A549 (cell line): ENCODE data around the gene OSBPL2. TPM values are rescaled to one million over a fixed set of nuclear protein-coding genes. Genes with fewer than 3 reads are reported as not detected.

Experiments
- ATAC-seq, 2 experiments: fragments of 200-7000 bp in 1 of 2; fragments of >200 bp in 1 of 2; cut with Nextera tagmentation in 1 of 2; cut with Tn5 transposase in 1 of 2; 3 replicates each; pipeline versions ENCODE4 v1.8.0 to v1.9.1; 2018 to 2020; ENCODE audit warnings: mild to moderate bottlenecking in 1 of 2, moderate library complexity in 1 of 2
- CTCF ChIA-PET: fragments of 300-600 bp; sonication (Branson Sonifier 250); formaldehyde crosslinking; extraction: SDS; loops from one replicate; lab custom pipeline; 2021; ENCODE audit warnings: antibody characterized with exemption, inconsistent platforms; lab: Yijun Ruan, JAX
- POLR2A ChIA-PET: fragments of 350-600 bp; formaldehyde crosslinking; extraction: SDS; loops from one replicate; lab custom pipeline; 2021; ENCODE audit warnings: antibody characterized with exemption, inconsistent platforms; lab: Yijun Ruan, JAX
- DNase-seq, 2 experiments: peaks; one replicate each; pipeline versions ENCODE4 v3.0.0 to v3.0.0-alpha.2; 2011 to 2016; ENCODE audit warnings: low read depth in 1 of 2, low spot score in 1 of 2
- FAIRE-seq: peaks from 2 replicates; lab custom pipeline; 2011; peaks lifted over from hg19 to GRCh38; lab: Jason Lieb, UNC
- H3K27ac ChIP-seq, 2 experiments: fragments of >200 bp; sonication (Bioruptor Twin); formaldehyde crosslinking; 3 replicates each; pipeline ENCODE4 v1.5.1; 2016 to 2017
- H3K4me1 ChIP-seq: fragments of >200 bp; sonication (Bioruptor Twin); formaldehyde crosslinking; 3 replicates; pipeline ENCODE4 v1.6.1; 2016
- H3K4me2 ChIP-seq: fragments of >200 bp; sonication (Bioruptor Twin); formaldehyde crosslinking; 3 replicates; pipeline ENCODE4 v1.6.1; 2016
- H3K4me3 ChIP-seq: fragments of >200 bp; sonication (Bioruptor Twin); formaldehyde crosslinking; 3 replicates; pipeline ENCODE4 v1.5.1; 2016
- H3K9me3 ChIP-seq: fragments of >200 bp; sonication (Bioruptor Twin); formaldehyde crosslinking; 3 replicates; pipeline ENCODE4 v1.6.1; 2016
- BCL3 ChIP-seq: fragments of >200 bp; sonication (Bioruptor Twin); formaldehyde crosslinking; IDR thresholded peaks from 3 replicates; pipeline ENCODE4 v1.6.1; 2016
- BHLHE40 ChIP-seq: IDR thresholded peaks from 2 replicates; pipeline ENCODE4 v1.6.1; 2012; ENCODE audit warnings: low read depth, low read length, inconsistent platforms
- CHD2 ChIP-seq: fragments of 150-350 bp; IDR thresholded peaks from 2 replicates; pipeline ENCODE4 v1.6.1; 2014; ENCODE audit warnings: low read length; ENCODE audit not compliant: partially characterized antibody
- CHD4 ChIP-seq: fragments of 200-600 bp; sonication (generic); IDR thresholded peaks from 2 replicates; pipeline ENCODE4 v1.6.1; 2016; ENCODE audit warnings: antibody characterized with exemption, mild to moderate bottlenecking, borderline replicate concordance
- EHF ChIP-seq: fragments of 250-450 bp; sonication (Bioruptor Pico); IDR thresholded peaks from 2 replicates; pipeline ENCODE4 v1.5.0; 2020; ENCODE audit warnings: mild to moderate bottlenecking
- EP300 ChIP-seq, 2 experiments: fragments of >200 bp; sonication (Bioruptor Twin); formaldehyde crosslinking; IDR thresholded peaks; 2 replicates in 1 of 2; 3 replicates in 1 of 2; pipeline ENCODE4 v1.6.1; 2016 to 2017
- ESRRA ChIP-seq: fragments of 150-350 bp; IDR thresholded peaks from 2 replicates; pipeline ENCODE4 v1.6.1; 2014; ENCODE audit warnings: mild to moderate bottlenecking, low read length, borderline replicate concordance
- HDAC2 ChIP-seq: fragments of 200-600 bp; sonication (generic); IDR thresholded peaks from 2 replicates; pipeline ENCODE4 v1.6.1; 2016
- HEYL ChIP-seq: fragments of 250-450 bp; sonication (Bioruptor Pico); IDR thresholded peaks from 2 replicates; pipeline ENCODE4 v1.8.0; 2021; ENCODE audit warnings: mild to moderate bottlenecking, moderate library complexity
- HMGXB4 ChIP-seq: fragments of 250-450 bp; sonication (Bioruptor Pico); IDR thresholded peaks from 2 replicates; pipeline ENCODE4 v1.5.0; 2021; ENCODE audit warnings: mild to moderate bottlenecking, moderate library complexity, borderline replicate concordance
- HOXB13 ChIP-seq: fragments of 250-450 bp; sonication (Bioruptor Pico); IDR thresholded peaks from 2 replicates; pipeline ENCODE4 v1.5.0; 2020; ENCODE audit warnings: low read depth, mild to moderate bottlenecking, moderate library complexity
- JUN ChIP-seq, 2 experiments: fragments of >200 bp; sonication (Bioruptor Twin); formaldehyde crosslinking; IDR thresholded peaks; 2 replicates in 1 of 2; 3 replicates in 1 of 2; pipeline ENCODE4 v1.6.1; 2016 to 2017
- JUNB ChIP-seq: fragments of >200 bp; sonication (Bioruptor Twin); formaldehyde crosslinking; IDR thresholded peaks from 2 replicates; pipeline ENCODE4 v1.6.1; 2016
- KDM1A ChIP-seq: fragments of 200-600 bp; sonication (generic); IDR thresholded peaks from 2 replicates; pipeline ENCODE4 v1.6.1; 2016; ENCODE audit warnings: low read depth, mild to moderate bottlenecking
- KDM5A ChIP-seq: fragments of 200-600 bp; sonication (generic); IDR thresholded peaks from 2 replicates; pipeline ENCODE4 v1.6.1; 2016; ENCODE audit warnings: antibody characterized with exemption, mild to moderate bottlenecking
- MAFK ChIP-seq: fragments of 450-650 bp; IDR thresholded peaks from 2 replicates; pipeline ENCODE4 v1.6.1; 2014; ENCODE audit not compliant: partially characterized antibody
- MAX ChIP-seq: IDR thresholded peaks from 2 replicates; pipeline ENCODE4 v1.6.1; 2012
- MAZ ChIP-seq: fragments of 150-350 bp; IDR thresholded peaks from 2 replicates; pipeline ENCODE4 v1.6.1; 2014; ENCODE audit warnings: antibody characterized with exemption, low read depth, low read length, borderline replicate concordance
- MYC ChIP-seq: IDR thresholded peaks from 2 replicates; pipeline ENCODE4 v1.6.1; 2012; ENCODE audit warnings: mild to moderate bottlenecking, inconsistent platforms, low read length, improper control_type of control experiment, borderline replicate concordance
- NFE2L2 ChIP-seq: fragments of 150-350 bp; conservative IDR thresholded peaks from 2 replicates; pipeline ENCODE4 v1.6.1; 2014; ENCODE audit warnings: low read length
- NPAS2 ChIP-seq: fragments of 250-450 bp; sonication (Bioruptor Pico); IDR thresholded peaks from 2 replicates; pipeline ENCODE4 v1.8.0; 2022; ENCODE audit warnings: mild to moderate bottlenecking, moderate library complexity, borderline replicate concordance
- PHF8 ChIP-seq: fragments of 200-600 bp; sonication (generic); IDR thresholded peaks from 2 replicates; pipeline ENCODE4 v1.6.1; 2016; ENCODE audit warnings: low read depth, mild to moderate bottlenecking, antibody characterized with exemption, moderate library complexity, borderline replicate concordance
- POLR2A ChIP-seq: IDR thresholded peaks from 2 replicates; pipeline ENCODE4 v1.6.1; 2012; ENCODE audit warnings: mild to moderate bottlenecking, low read length
- RARB ChIP-seq: fragments of 250-450 bp; sonication (Bioruptor Pico); IDR thresholded peaks from 2 replicates; pipeline ENCODE4 v1.8.0; 2021; ENCODE audit warnings: mild to moderate bottlenecking, moderate library complexity
- REST ChIP-seq: fragments of 200-600 bp; sonication (generic); IDR thresholded peaks from 2 replicates; pipeline ENCODE4 v1.6.1; 2016; ENCODE audit warnings: antibody characterized with exemption, mild to moderate bottlenecking, moderate library complexity
- RNF2 ChIP-seq: fragments of 200-600 bp; sonication (generic); IDR thresholded peaks from 2 replicates; pipeline ENCODE4 v1.6.1; 2016; ENCODE audit warnings: low read depth, mild to moderate bottlenecking, antibody characterized with exemption, moderate library complexity, borderline replicate concordance
- SMC3 ChIP-seq: fragments of >200 bp; sonication (Bioruptor Twin); formaldehyde crosslinking; IDR thresholded peaks from 3 replicates; pipeline ENCODE4 v1.6.1; 2018; ENCODE audit warnings: inconsistent platforms
- SREBF2 ChIP-seq: fragments of 450-650 bp; IDR thresholded peaks from 2 replicates; pipeline ENCODE4 v1.6.1; 2014; ENCODE audit warnings: mild to moderate bottlenecking, moderate library complexity
- TFCP2L1 ChIP-seq: fragments of 250-450 bp; sonication (Bioruptor Pico); IDR thresholded peaks from 2 replicates; pipeline ENCODE4 v1.5.0; 2021; ENCODE audit warnings: mild to moderate bottlenecking
- ZNF302 ChIP-seq: fragments of 250-450 bp; sonication (Bioruptor Pico); IDR thresholded peaks from 2 replicates; pipeline ENCODE4 v1.9.0; 2021; ENCODE audit warnings: inconsistent platforms, mild to moderate bottlenecking, moderate library complexity
- ZSCAN20 ChIP-seq: fragments of 250-450 bp; sonication (Bioruptor Pico); IDR thresholded peaks from 2 replicates; pipeline ENCODE4 v1.8.0; 2022; ENCODE audit warnings: mild to moderate bottlenecking, moderate library complexity
- WGBS: methylation state at CpG from one replicate; pipeline ENCODE4 v1.1.6; 2017; ENCODE audit errors: missing lambda C conversion rate; 5-methylcytosine and 5-hydroxymethylcytosine counted together
- polyA plus RNA-seq, 4 experiments: library from polyadenylated mRNA; depleted of rRNA in 3 of 4; stranded (reverse); fragments of >200 nt; fragmentation: RNase III in 1 of 4; extraction: RNeasy Plus Mini Kit Qiagen cat#74134 plus additional on column Dnase treatment in 1 of 4; gene quantifications; 2 replicates in 3 of 4; 3 replicates in 1 of 4; pipeline ENCODE4 v1.2.3, GENCODE V29; 2011 to 2017
- TF ChIP-seq, protein P1 (sequence below): fragments of 250-450 bp; sonication (Bioruptor Pico); IDR thresholded peaks from 2 replicates; pipeline ENCODE4 v1.5.0; 2020; ENCODE audit warnings: low read depth, mild to moderate bottlenecking, moderate library complexity
- TF ChIP-seq, protein P2 (sequence below): fragments of 150-350 bp; IDR thresholded peaks from 2 replicates; pipeline ENCODE4 v1.6.1; 2014; ENCODE audit warnings: low read depth, mild to moderate bottlenecking, low read length

Gene OSBPL2
- polyA plus RNA-seq, 2 of the 4 experiments (the other 2 are of a cell fraction), result 14.6 to 14.8 TPM

DNA sequence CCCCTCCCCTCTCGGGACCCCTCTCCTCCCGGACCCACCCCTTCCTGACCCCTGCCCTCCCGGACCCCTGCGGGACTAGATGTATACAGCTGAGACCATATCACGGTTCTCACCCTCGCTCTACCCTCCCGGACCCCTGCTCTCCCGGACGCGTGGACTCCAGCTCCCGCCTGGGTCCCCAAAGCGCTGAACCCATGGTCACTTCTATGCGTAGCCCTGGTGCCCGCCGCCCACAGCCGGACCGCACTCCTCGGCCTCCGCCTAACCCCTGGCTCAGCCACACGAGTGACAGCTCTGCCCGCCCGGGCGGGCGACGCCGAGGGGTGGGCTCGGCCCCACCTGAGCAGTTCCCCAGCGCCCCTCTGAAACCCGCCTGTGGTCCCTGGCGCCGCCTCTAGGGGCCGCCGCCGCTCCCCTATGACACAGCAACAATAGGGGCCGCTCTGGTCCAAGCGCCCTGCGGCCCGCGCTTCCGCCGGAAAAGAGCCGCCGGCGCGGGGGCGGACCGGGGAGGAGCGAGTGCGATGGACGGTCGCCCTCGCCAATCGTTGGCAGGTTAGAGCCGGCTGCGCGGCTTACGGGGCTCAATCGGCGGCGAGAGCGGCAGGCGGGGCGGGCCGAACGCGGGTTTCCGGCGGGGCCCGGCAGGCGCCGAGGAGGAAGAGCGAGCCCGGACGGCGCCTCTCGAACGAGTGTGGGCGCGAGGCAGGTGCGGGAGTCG is 64.2 kb downstream of the OSBPL2 start, which contains the start of gene ADRM1:
ADRM1 (plus strand) TSS at position 657 of the 721 bp plus-strand sequence. CDS start 572 bp downstream, outside the sequence.
- Histone ChIP-seq H3K4me2 (peak within 1 kb of the TSS; percentile 95), H3K27ac (peak within 1 kb of the TSS; percentile 97 to 99), H3K9me3 (no peaks in the 10 kb centered on the region), H3K4me3 (peak within 1 kb of the TSS; percentile 99), H3K4me1 (peaks cover 34% of the 10 kb centered on the region)
- DNase-seq (peak; percentile 95 to 97), ATAC-seq (peak; percentile 50 to 83), FAIRE-seq (no peak)
- CTCF ChIA-PET, result interaction anchor here (0.7 to 8.8 kb wide), 19 partner anchors 12 to 191 kb away, joined by 3 to 93 read pairs (median 5); partner anchors contain the start of gene RPS21
- WGBS, result 6% methylated on average over 10 of the region's 81 CpGs
- POLR2A ChIA-PET, result interaction anchor here (0.8 to 1.7 kb wide), 7 partner anchors 56 to 392 kb away, joined by 3 to 14 read pairs (median 4); partner anchors contain the start of gene MTG2
- no peak for TF ChIP-seq CHD2
- no peak for TF ChIP-seq NPAS2 (CRISPR knock-in tag)
- TF ChIP-seq ESRRA, result no peak
- TF ChIP-seq POLR2A, result peak; percentile 43
- TF ChIP-seq HOXB13, result no peak
- no peak; the same call in 1 of the 2 replicates for TF ChIP-seq HMGXB4 (CRISPR knock-in tag)
- TF ChIP-seq KDM5A, result peak; percentile 44; the same call in 1 of the 2 replicates
- peak; percentile 47 for TF ChIP-seq SMC3
- no peak for TF ChIP-seq MAZ
- peak; percentile 96 for TF ChIP-seq MAFK
- TF ChIP-seq HEYL (CRISPR knock-in tag), result no peak
- TF ChIP-seq RARB (CRISPR knock-in tag), result no peak
- TF ChIP-seq BCL3, result peak; percentile 57; the same call in 1 of the 3 replicates
- no peak for TF ChIP-seq RNF2
- no peak; a peak in 1 of 5 replicates for TF ChIP-seq JUN (IDR thresholded peaks at IDR 0.05)
- no peak for TF ChIP-seq CHD4
- TF ChIP-seq JUNB, result no peak
- no peak for TF ChIP-seq BHLHE40
- peak; percentile 78 for TF ChIP-seq MAX
- TF ChIP-seq HDAC2, result no peak
- no peak for TF ChIP-seq KDM1A
- no peak; the same call in 1 of the 2 replicates for TF ChIP-seq MYC
- TF ChIP-seq SREBF2, result no peak
- TF ChIP-seq, protein P1, sequence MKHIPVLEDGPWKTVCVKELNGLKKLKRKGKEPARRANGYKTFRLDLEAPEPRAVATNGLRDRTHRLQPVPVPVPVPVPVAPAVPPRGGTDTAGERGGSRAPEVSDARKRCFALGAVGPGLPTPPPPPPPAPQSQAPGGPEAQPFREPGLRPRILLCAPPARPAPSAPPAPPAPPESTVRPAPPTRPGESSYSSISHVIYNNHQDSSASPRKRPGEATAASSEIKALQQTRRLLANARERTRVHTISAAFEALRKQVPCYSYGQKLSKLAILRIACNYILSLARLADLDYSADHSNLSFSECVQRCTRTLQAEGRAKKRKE (CRISPR knock-in tag), result no peak
- TF ChIP-seq ZNF302 (CRISPR knock-in tag), result no peak
- no peak for TF ChIP-seq TFCP2L1 (CRISPR knock-in tag)
- TF ChIP-seq, protein P2, sequence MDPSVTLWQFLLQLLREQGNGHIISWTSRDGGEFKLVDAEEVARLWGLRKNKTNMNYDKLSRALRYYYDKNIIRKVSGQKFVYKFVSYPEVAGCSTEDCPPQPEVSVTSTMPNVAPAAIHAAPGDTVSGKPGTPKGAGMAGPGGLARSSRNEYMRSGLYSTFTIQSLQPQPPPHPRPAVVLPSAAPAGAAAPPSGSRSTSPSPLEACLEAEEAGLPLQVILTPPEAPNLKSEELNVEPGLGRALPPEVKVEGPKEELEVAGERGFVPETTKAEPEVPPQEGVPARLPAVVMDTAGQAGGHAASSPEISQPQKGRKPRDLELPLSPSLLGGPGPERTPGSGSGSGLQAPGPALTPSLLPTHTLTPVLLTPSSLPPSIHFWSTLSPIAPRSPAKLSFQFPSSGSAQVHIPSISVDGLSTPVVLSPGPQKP, result no peak
- no peak for TF ChIP-seq EP300 (IDR thresholded peaks at IDR 0.05)
- TF ChIP-seq NFE2L2, result peak; percentile 85
- peak; percentile 47; the same call in 1 of the 2 replicates for TF ChIP-seq PHF8
- no peak for TF ChIP-seq EHF
- no peak for TF ChIP-seq ZSCAN20 (CRISPR knock-in tag)
- TF ChIP-seq REST, result no peak
